RPMI7951 (cell line): ENCODE data around the gene SPOCD1. TPM values are rescaled to one million over a fixed set of nuclear protein-coding genes. Genes with fewer than 3 reads are reported as not detected.

Experiments
- DNase-seq: peaks from one replicate; pipeline ENCODE4 v3.0.0-alpha.2; 2012; ENCODE audit warnings: low read depth
- total RNA-seq: library from RNA; depleted of rRNA; stranded (reverse); fragments of >200 nt; shearing (Covaris generic); gene quantifications from 2 replicates; pipeline ENCODE4 v1.2.3, GENCODE V29; 2014

Gene SPOCD1
- total RNA-seq, 1 experiment from 2014 or later = 12.4 TPM

DNA sequence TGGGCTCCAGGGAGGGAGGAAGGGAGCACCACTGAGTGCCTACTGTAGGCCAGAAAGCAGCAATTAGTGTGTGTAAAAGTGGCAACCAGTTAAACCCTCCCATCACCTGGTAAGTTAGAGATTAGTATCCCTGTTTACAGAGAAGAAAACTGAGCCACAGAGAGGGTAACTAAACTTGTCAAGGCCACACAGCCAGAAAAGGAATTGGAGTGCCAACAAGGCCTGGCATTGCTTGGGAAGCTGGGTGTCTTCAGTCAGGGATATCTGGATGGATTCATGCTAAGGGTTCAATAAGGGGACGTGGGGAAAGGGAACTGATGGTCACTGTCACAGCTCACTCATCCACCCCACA is 28.1 kb downstream of the SPOCD1 start:
- no peak for DNase-seq

DNA sequence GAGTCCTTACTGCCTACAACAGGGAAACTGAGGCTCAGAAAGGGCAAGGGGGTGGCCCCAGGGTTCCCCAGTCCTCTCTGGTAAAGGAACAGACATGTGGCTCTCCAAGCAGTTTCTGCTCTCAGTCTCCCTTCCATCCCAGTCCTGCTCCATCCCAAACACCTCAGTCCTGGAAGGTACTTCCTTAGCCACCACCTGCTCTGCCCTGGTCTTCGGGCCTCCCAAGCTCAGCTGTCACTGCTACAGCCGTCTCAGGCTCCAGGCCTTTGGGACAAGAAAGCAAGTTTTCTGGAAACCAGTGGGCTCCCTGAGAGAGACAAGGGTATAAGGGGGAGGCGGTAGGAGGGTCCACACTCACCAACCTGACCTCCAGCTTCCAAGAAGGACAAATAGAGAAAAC is 28.6 kb downstream of the SPOCD1 start:
- no peak for DNase-seq

DNA sequence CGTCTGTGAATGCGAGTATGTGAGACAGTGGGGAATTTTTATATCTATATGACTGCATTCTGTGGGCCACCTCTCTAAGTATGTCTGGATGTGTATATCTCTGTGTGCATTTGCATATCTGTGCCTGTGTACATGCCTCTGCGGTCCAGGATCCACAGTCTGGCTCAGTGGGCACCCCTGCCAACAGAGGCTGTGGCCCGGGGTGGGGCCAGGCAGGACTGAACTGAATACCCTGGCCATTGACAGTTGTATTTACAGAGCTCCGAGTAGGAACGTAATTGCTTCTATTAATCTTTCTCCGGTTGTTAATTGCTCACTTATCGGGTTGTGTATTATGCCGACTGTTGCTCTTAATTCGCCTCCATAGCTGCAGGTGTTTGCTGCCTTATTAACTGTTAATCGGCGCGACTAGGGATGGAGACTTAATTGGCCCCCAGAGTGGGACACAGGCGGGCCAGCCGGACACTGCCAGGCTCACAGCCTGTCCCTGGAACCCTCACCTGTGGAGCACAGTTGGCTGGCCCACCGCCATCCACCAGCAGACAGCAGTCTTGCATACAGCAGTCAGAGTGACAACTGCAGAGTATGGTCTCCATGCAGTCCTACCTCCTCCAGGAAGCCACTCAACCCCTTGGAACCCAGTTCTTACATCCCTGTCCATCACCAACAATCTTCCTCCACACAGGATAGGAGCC is 29.3 kb downstream of the SPOCD1 start:
- no peak for DNase-seq

DNA sequence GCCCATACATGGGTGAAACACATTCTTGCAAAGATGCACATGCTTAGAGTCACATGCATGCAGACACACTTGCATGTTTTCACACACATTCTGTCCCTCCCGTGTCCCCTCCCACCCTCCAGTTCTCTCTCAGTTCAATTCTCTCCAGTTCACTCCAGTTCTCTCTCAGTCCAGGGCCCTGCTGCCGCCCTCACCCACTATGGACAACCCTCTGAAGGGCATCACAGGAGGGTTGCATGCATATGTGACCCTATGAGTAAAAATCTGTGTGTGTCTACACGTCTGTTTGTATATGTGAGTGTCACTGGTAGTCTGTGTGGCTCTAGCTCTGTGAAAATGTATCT is 29.9 kb downstream of the SPOCD1 start:
- no peak for DNase-seq

DNA sequence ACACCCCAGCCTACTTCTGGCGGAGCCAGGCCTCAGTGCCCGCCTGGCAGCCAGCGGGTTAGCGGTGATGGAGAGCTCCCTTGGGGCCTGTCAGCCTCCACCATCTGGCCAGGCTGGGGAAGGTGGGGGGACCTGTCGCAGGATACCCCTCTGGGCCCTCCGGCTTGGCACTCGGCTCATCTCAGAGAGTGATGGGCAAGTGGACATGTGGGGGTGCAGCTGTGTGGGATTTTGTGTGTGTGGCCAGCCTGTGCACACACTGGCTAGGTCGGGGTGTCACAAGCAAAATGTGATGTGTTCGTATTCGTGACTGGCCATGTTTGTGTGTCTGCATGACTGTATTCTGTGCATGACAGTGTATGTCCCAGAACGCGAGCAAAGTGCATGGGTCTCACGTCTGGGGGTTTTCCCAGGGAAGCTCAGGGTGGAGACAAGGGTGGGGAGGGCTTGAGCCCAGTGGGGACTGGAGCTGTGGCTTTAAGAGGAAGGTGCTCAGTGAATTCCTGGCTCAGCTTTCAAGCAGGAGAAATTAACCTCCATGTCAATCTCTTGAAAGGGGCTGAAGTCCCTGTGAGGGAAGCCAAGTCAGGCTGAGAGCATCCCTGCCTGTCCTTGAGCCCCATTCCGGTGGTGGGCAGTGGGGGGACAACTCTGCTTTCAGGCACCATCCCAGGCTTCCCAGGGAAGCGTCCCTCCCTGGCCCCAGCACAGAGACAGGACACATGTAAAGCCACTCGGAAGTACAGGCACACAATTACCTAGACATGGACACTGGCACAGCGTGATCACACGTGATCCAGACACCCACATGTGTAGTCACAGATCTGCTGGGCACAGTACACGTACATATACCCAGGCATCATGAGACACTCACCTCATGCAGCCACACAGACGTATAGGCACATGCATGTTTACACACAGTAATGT is 30.5 kb downstream of the SPOCD1 start:
- no peak for DNase-seq

DNA sequence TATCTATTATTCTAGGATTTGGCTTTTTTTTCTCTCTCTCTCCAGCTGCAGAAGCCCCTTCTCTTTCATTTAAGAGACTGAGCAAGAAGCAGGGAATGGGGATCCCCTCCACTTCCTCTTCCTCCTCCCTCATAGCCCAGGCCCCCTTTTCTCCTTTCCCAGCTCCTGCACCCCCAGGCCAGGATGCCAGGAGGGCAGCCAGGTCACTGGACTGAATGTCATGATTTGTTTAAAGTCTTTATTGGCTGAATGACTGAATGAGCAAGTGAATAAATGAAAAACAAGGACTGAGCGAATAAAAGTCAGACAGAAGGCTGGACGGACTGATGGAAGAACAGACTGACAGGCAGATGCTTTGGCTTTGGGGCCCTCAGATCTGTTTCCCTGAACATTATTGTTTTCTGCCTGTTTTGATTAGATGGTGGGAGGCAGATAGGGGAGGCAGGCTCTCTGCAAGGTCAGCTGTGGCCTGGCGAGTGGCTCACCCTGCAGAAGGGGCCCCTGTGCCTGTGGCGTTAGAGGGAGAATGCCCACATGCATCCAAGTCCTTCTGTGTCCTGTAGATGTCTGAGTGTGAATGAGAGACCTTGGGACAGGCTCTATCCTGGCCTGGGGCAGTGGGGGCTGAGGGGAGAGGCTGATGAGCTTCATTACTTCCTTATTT is 31.3 kb downstream of the SPOCD1 start:
- no peak for DNase-seq

DNA sequence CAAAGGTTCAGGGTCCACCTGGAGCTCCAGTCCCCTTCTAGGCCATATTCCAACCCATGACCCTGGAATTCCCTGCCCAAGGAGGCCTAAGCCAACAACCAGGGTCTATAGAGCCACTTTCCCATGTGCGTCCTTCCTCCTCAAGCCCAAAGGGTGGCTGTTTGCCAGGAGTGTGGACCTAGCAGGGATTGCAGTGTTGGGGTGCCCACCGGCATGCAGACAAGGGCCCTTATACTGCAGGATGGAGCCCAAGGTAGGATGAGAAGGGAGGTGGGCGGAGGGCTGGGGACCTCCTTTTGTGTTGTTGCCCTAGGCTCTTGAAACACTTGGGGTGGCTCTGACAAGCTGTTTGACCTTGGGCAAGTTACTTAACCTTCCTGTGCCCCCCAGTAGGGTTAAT is 32.0 kb downstream of the SPOCD1 start:
- DNase-seq = no peak

DNA sequence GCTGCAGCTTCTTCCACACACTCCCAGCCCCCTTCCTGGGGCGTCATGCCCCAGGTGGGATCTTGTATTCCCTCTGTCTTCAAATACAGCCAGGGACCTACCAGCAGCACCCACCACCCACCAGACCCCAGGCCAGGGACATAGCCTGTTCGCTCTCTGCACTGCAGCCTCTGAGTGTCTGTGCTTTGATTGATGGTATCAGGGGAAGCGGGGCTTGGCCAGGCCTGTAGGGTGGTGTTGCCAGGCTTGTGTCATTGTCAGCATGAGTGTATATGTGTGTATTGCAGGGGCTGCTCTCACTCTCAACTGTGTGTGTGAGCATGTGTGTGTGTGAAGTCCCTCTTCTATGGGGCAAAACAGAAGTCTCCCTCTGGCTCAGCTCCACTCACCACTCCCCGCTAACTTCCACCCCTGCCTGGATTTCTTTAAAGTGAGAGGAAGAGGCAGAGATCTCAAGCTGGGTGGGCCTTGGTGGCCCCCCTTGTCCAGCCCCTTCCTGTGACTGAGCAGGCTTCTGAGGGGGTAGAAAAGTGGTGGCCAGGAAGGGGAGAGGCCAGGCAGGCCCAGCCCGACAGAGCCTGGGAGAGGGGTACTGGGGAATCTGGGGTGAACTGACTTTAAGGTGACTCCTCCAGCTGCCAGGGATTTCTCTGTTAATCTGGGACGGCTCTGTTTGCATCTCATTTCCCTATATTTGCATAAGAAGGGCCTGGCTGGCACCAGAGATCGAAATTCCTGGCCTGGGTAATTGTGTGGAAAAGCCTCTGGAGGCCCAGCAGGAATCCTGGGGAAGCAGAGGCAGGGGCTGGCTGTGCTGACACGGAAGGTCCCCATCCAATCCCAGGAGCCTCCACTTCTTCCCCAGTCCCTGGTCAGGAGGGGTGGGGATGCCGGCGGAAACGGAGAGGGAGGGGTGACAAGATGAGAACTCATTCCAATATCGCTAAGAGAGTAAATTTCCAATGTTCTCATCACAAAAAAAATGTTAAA is 33.1 kb downstream of the SPOCD1 start:
- DNase-seq = no peak

DNA sequence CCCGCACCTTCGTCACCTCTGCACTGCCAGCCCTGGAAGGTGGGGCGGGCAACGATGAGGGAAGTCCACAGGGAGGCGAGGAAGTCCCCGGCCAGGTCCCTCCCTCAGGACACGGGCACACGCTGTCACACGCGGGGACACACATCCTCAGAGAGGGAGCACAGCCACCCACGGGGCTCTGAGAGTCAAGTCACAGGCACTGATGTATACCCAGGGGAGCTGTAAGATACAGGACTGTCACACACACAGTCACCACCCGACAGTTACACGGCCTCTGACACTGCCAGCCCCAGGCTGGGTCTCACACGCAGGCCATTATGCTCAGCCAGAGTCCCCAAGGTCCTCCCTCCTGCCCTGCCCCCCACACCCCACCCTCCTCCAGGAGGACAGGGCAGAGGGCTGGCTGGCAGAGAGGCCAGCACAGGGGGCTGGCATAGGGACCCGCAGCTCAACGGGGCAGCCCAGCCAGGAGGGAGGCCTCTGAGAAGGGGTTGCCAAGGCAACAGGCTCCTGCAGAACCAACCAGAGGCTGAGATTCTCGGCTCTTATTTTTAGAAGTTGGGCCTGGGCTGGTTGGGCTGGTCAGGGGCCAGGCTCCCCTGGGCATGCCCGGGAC is 34.0 kb downstream of the SPOCD1 start:
- no peak for DNase-seq

DNA sequence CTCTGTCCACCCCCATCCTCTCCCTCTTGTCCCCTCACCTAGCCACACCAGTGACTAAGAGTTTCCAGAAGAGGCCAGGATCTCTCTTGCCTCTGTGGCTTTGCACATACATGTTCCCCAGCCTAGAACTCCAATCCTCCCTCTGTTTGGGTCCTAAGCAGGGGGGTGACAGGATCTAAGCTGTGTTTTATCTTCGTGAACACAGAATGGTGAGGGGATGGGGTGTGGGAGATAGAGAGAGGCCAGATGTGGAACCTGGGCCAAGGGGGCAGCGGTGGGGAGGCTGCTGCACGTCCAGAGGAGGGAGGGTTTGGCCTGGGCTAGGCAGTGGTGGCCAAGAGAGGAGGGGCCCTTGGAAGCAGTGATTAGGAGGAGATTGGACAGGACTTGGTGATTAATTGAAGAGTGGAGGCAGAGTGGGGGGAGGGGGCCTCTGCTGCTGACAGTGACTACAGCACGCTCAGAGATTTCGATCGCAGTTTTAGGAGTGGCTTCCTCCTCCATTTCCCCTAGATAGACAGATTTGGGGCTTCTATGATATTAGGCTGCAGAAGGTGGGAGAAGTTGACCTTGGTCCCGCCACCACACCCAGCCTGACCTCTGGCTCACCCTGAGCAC is 34.6 kb downstream of the SPOCD1 start:
- no peak for DNase-seq

DNA sequence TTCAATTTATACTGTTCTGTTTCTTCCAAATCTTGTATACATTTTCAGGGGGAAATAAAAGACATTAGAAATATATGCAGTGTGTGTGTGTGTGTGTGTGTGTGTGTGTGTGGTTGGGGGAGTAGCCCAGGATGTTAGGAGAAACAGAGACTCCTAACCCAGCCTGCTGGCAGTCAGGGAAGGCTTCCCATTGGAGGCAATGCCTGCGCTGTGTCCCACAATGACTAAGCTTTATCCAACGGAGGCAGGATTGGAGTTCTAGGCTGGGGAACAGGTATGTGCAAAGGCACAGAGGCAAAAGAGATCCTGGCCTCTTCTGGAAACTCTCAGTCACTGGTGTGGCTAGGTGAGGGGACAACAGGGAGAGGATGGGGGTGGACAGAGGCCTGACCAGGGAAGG is 35.2 kb downstream of the SPOCD1 start:
- no peak for DNase-seq

DNA sequence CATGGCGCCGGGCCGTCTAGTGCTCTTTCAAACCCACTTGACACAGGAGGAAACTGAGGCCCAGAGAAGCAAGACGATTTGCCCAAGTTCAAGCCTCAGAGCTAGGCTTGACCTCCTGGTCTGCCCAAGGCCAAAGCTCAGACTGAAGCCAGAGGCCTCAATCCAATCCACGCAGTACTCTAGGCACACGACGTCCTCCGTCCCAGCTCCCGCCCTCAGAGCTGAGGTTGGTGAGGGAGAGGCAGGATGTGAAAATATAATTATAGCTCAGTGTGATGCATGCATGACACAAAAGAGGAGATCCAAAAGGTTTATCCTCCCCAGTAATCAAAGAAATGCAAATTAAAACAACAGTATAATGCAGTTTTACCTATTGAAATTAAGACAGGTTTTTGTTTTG is 36.1 kb downstream of the SPOCD1 start:
- no peak for DNase-seq

DNA sequence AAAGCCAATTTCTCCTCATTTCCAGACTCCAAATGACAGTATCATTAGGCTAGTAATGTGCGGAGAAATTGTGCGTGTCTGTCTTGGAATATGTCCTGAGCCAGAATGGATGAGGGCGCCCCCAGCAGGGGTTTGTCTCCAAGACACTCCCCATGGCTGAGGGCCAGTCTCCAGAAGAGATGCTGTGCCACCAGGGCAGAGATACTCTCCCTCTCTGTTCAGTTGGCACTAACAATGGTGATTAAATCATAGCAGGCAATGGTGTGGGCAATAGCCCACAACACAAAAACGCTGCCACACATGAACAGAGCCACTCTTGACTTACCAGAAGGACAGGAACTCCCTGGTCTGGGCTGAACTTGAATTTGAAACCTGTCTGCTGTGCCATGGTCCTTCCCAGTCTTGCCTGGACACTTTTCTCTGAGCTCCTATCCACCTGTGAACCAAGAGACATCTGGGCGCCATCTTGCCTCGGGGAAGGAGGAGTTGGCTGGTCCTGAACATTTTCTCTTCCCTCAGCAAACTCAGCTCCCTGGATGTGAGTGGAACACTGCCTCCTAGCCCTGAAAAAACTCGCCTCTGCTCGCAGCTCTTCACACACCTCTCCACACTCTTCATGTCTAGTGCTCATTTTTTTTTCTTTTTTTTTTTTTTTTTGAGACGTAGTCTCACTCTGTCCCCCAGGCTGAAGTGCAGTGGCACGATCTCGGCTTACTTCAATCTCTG is 36.9 kb downstream of the SPOCD1 start:
- no peak for DNase-seq

DNA sequence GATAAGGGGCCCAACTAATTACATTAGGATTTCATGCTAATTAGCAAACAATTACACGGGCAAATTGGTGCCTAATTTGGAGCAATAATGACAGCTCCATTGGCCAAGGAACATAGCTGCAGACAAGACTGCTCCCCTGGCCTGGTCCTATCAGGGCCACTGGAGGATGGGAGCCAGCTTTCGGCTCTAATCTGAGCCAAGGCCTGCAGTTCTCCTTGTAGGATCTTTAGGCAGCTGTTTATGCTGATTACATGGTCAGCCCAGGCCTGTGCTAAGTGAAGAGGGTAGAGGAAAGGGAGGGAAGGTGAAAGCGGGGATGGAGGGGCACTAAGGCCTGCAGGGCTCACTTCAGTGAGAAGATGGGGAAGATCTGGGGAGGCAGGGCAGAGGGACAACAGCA is 39.3 kb downstream of the SPOCD1 start:
- DNase-seq = no peak

DNA sequence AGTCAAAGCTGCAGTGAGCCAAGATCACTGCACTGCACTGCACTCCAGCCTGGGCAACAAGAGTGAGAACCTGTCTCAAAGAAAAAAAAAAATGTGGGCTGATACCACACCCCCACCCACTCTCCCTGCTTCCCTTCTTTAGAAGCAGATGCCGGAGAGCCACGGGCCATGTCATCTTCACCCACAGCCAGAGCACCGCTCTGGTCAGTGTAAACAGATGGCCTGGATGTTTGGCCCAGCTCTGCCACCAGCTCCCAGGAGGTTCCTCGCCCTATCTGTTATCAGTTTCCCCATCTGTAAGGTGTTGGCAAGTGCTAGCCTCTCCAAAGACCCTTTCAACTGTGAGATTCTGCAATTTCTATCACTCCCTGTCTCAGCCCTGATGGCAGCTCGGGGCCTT is 39.8 kb downstream of the SPOCD1 start:
- DNase-seq = no peak

DNA sequence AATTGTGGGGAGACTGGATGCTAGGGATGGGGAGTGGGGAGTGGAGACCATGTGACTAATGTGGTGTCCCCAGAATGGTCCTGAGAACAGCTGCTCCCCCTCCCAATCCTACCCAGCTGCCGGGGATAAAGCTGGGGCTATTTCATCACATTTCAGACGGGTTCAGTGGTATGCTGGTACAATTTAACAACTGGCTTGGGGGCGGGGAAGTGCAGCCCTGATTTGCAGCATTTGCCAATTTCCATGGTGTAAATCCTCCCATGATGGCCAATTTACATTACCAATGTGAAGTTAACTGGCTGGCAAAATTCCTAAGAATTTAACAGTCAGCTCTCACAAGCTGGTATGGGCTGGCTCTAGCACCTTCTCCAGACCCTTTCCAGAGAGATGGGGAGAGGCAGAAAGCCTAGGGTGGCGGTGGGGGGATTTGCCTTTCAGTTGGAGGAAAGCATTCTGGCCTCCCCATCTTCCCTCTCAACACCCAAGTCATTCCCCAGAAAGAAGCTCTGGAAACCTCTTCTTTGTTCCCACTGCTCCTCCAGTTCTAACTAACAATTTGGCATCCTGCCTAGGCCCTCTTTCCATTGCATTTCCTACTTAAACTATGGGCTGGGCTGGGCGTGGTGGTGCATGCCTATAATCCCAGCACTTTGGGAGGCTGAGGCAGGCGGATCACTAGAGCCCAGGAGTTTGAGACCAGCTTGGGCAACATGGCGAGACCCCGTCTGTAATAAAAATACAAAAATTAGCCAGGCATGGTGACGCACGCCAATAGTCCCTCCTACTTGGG is 40.4 kb downstream of the SPOCD1 start:
- no peak for DNase-seq

DNA sequence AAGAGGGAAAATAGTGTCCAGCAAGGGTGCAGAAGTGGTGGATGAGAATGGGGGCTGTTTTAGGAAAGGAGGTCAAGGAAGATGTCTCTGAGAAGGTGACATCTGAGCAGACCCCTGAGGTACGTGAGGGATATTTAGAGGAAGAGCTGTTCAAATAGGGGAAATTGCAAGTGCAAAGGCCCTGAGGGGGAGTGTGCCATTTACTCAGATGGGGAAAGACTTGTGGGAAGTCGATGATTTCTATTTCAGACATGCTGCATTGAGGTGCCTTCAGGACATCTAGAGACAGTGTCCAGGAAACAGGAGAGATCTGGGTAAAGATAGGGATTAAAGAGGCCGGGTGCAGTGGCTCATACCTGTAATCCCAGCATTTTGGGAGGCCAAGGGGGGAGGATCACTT is 41.3 kb downstream of the SPOCD1 start:
- DNase-seq = no peak

DNA sequence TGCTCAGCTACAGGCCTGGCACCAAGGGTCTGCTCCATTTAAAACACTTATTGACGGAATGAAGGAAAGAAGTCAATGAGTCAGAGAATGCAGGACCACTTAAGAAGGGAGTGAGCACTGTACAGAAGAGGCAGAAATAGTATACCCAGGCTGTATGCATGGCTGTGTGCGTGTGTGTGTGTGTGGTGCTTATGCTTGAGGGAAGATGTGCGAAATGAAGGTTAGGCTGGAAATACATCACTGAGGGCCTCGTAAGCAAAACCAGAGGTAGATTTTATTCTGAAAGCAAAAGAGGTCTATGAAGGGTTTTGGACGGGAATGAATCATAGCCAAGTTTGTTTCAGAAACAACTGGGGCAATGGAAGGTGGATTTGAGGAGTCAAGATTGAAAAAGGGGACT is 42.0 kb downstream of the SPOCD1 start:
- no peak for DNase-seq

DNA sequence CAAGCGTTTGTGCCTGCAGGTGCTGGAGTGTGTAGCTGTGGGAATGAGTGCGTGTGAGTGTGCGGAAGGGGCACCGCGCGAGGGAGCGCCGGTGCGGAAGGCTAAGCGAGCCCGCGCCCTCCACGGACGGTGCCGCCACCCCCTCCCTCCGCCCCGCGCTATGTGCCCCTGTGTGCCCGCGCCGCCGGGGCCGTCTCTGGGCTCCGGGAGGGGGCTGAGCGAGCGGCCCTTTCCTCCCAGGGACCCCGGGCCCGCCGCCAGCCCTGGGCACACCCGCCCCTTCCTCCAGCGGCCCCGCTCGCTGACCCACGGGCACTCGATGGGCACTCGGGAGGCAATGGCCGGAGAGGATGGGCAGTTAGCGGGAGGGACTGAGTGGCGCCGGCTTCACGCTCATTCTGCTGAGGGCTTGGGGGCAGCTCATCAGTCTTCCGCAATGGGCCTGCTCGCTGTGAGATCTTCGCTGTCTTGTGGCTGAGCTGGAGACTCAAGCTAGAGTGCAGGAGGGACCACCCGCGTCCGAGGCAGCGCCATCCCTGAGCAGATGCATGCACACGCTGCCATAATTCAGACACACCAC is 43.1 kb downstream of the SPOCD1 start:
- no peak for DNase-seq
